Activated T-cell treated with anti-CD3 and anti-CD28 coated beads, Interleukin-2, amount 50 U/mL, for 72 hours (primary cell): Measurements from ENCODE around the gene CAST. TPM values are rescaled to one million over a fixed set of nuclear protein-coding genes. Genes with fewer than 3 reads are reported as not detected.
A peak's percentile ranks its signal among the peaks of the same experiment; 100 is the strongest.

Experiments
- ATAC-seq, 2 donors: fragments of 150-1000 bp; cut with Tn5 transposase; replicated peaks in 1 of 2; 2 replicates each; pipeline ENCODE4 v1.10.0; 2021; ENCODE audit warnings: moderate library complexity in 2 of 2, mild to moderate bottlenecking in 1 of 2
- DNase-seq, 2 donors: peaks; one replicate each; pipeline ENCODE4 v3.0.0; 2021 to 2022; ENCODE audit warnings: mixed read lengths in 1 of 2
- H3K27ac Mint-ChIP-seq: one replicate; pipeline ENCODE4 v1.8.0; 2022; ENCODE audit warnings: mild to moderate bottlenecking, moderate library complexity, mixed read lengths
- H3K27me3 Mint-ChIP-seq: one replicate; pipeline ENCODE4 v1.8.0; 2022; ENCODE audit warnings: low read depth, mixed read lengths
- H3K36me3 Mint-ChIP-seq, 2 donors: one replicate each; pipeline ENCODE4 v1.8.0; 2022; ENCODE audit warnings: mixed read lengths in 2 of 2, mild to moderate bottlenecking in 1 of 2; ENCODE audit not compliant: insufficient read depth in 2 of 2
- H3K4me1 Mint-ChIP-seq: one replicate; pipeline ENCODE4 v1.8.0; 2022; ENCODE audit warnings: low read depth, mixed read lengths
- H3K4me3 Mint-ChIP-seq, 2 donors: one replicate each; pipeline ENCODE4 v1.8.0; 2022; ENCODE audit warnings: mild to moderate bottlenecking in 2 of 2, mixed read lengths in 2 of 2, moderate library complexity in 2 of 2
- H3K9me3 Mint-ChIP-seq, 2 donors: one replicate each; pipeline ENCODE4 v1.8.0; 2022; ENCODE audit warnings: mixed read lengths in 2 of 2
- total RNA-seq, 2 donors: library from RNA; stranded (reverse); gene quantifications; one replicate each; pipeline ENCODE4 v1.2.3, GENCODE V29; 2022

The CAST gene
- total RNA-seq, 2 donors from 2014 or later = 120 to 163 TPM

DNA sequence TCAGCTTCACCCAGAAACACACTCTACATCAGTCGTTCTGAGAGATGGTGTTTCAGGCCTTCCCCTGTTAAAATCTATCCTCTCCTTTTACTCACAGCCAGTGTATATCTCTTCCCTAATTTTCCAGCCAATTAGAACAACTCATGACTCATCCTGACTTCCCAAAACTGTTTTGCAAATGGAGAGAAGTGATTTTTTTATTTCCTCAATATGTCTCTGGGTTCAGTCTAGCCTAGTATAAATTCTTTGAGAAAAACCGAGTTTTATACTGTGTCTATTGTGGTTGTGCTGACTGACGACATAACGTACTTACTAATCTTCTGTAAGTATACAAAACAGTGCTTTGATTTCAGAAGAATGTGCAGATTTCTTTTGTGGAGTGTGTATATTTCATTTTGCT lies 28.4 kb upstream of the CAST start:
- no peak for DNase-seq
- Mint-ChIP-seq H3K27me3 (peaks cover 16% of the 10 kb centered on the region), H3K36me3 (no peaks in the 10 kb centered on the region), H3K4me3 (no peak overlapping the region), H3K4me1 (no peaks in the 10 kb centered on the region), H3K9me3 (no peaks in the 10 kb centered on the region), H3K27ac (no peak overlapping the region)
- no peak for ATAC-seq

GRCh38 chr5:96634881-96635280 lies 27.3 kb upstream of the CAST start:
- Mint-ChIP-seq H3K36me3 (no peaks in the 10 kb centered on the region), H3K4me3 (no peak overlapping the region), H3K27ac (no peak overlapping the region), H3K27me3 (peaks cover 16% of the 10 kb centered on the region), H3K9me3 (no peaks in the 10 kb centered on the region), H3K4me1 (no peaks in the 10 kb centered on the region)
- DNase-seq = no peak
- no peak for ATAC-seq

GRCh38 chr5:96636046-96636445 lies 26.1 kb upstream of the CAST start:
- no peak overlapping the region for H3K4me3 Mint-ChIP-seq
- ATAC-seq (no peak), DNase-seq (no peak)
- H3K4me1 Mint-ChIP-seq = no peaks in the 10 kb centered on the region
- H3K9me3 Mint-ChIP-seq = no peaks in the 10 kb centered on the region
- H3K27ac Mint-ChIP-seq = no peak overlapping the region
- no peaks in the 10 kb centered on the region for H3K36me3 Mint-ChIP-seq
- peaks cover 16% of the 10 kb centered on the region for H3K27me3 Mint-ChIP-seq

DNA sequence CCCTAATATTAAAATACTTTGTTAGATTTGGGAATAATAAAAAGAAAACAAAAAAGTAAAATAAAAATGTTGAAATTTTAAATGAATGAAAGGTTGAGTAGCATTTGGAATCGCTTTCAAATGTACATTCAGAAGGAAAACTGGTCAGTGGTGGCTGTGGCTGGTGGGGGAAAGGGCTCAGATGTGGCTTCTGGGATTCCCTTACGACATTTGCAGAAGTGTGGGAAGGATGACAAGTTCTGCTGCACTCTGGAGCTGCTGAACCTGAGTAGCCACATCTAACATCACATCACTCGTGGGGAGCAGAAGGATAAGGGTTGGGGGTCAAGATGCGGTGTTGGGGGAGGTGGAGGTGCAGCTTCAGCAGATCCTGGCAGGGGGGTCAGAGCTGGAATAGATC lies 25.6 kb upstream of the CAST start:
- DNase-seq (no peak), ATAC-seq (no peak)
- peaks cover 3% of the 10 kb centered on the region for H3K4me1 Mint-ChIP-seq
- H3K27ac Mint-ChIP-seq = no peak overlapping the region
- no peaks in the 10 kb centered on the region for H3K9me3 Mint-ChIP-seq
- H3K27me3 Mint-ChIP-seq = peaks cover 16% of the 10 kb centered on the region
- H3K36me3 Mint-ChIP-seq = no peaks in the 10 kb centered on the region
- no peak overlapping the region for H3K4me3 Mint-ChIP-seq

DNA sequence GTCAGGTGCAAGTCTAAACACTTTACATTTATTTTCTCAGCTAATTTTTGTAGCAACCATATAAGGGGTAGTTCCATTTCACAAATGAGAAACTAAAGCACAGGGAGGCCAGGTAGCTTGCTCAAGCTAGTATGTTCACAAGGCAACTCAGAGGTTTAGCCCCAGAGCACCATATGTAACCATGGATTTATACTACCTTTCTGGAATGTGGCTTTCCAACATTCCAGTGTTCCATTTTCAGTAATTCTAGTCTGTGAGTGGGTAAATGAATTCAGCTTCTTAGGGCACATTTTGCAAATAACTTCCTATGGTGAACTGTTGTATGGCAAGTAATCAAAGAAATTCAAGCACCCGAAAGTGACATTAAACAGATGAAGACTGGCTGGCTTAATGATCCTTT lies 25.0 kb upstream of the CAST start:
- H3K4me1 Mint-ChIP-seq = peaks cover 6% of the 10 kb centered on the region
- no peaks in the 10 kb centered on the region for H3K36me3 Mint-ChIP-seq
- H3K27me3 Mint-ChIP-seq = peaks cover 16% of the 10 kb centered on the region
- no peak overlapping the region for H3K27ac Mint-ChIP-seq
- DNase-seq (no peak), ATAC-seq (no peak)
- H3K4me3 Mint-ChIP-seq = no peak overlapping the region
- H3K9me3 Mint-ChIP-seq = no peaks in the 10 kb centered on the region

- Mint-ChIP-seq H3K27me3 (peaks cover 16% of the 10 kb centered on the region), H3K9me3 (no peaks in the 10 kb centered on the region), H3K4me1 (peaks cover 6% of the 10 kb centered on the region), H3K4me3 (no peak overlapping the region), H3K36me3 (no peaks in the 10 kb centered on the region), H3K27ac (no peak overlapping the region)
- DNase-seq (no peak), ATAC-seq (no peak)
These were observed 23.6 kb upstream of the CAST start for GRCh38 chr5:96638561-96638960.

DNA sequence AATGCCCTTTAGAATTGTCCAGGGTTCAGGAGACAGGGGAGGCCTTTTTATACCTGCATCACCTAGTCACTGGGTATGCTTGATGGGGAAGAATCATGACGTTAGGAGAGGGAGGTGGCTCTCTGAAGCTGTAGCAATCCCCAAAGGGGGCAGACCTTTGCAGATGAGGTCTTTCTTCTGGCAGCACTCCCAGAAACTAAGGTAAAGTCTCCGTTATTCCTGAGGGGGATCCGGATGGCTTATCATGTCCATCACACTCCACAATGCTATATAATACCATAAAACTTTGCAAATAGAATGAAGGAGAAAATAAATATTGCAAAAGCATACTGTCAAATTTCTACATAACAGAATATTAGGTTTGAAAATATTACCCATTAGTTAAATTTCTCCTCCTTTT lies 21.5 kb upstream of the CAST start:
- no peak overlapping the region for H3K27ac Mint-ChIP-seq
- H3K4me1 Mint-ChIP-seq = peaks cover 6% of the 10 kb centered on the region
- H3K4me3 Mint-ChIP-seq = no peak overlapping the region
- H3K9me3 Mint-ChIP-seq = no peaks in the 10 kb centered on the region
- ATAC-seq (no peak), DNase-seq (no peak)
- H3K27me3 Mint-ChIP-seq = no peaks in the 10 kb centered on the region
- H3K36me3 Mint-ChIP-seq = no peaks in the 10 kb centered on the region

GRCh38 chr5:96641368-96642280 lies 20.6 kb upstream of the CAST start:
- Mint-ChIP-seq H3K4me3 (no peak overlapping the region), H3K9me3 (no peaks in the 10 kb centered on the region), H3K4me1 (peaks cover 6% of the 10 kb centered on the region), H3K27ac (no peak overlapping the region), H3K27me3 (no peaks in the 10 kb centered on the region), H3K36me3 (no peaks in the 10 kb centered on the region)
- DNase-seq (no peak), ATAC-seq (peak in 1 of 2 donors; percentile 15)

DNA sequence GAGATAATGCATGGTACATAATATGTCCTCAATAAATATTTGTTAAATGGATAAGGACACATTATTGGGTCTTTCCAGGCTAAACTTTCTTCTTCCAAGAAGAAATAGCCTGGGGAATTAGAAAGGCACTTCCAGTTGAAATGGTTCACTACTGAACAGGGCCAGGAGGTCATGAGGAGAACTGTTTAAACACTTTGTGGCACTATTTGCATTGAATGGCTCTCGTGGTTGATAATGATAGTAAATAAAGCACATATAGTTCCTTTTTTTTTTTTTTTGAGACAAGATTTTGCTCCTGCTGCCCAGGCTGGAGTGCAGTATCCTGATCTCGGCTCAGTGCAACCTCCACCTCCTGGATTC lies 19.9 kb upstream of the CAST start:
- Mint-ChIP-seq H3K36me3 (no peaks in the 10 kb centered on the region), H3K27me3 (no peaks in the 10 kb centered on the region), H3K27ac (no peak overlapping the region), H3K4me1 (peaks cover 6% of the 10 kb centered on the region), H3K4me3 (no peak overlapping the region), H3K9me3 (no peaks in the 10 kb centered on the region)
- ATAC-seq = no peak
- DNase-seq = no peak

DNA sequence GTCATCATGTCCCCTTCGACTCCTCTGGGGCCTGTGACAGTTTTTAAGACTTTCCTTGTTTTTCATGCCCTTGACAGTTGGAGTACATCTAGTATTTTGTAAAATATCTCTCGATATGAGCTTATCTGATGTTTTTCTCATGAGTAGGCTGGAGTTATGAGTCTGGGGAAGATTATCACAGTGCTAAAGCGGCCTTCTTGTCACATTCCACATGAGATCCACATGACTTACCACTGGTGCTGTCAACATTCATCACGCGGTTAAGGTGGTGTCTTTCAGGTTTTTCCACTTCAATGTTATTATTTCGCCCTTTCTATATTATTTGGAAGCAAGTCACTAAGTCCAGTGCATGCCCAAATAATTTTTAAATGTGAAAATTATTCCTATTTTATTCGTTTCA lies 17.1 kb upstream of the CAST start:
- Mint-ChIP-seq H3K27me3 (peaks cover 6% of the 10 kb centered on the region), H3K4me3 (no peak overlapping the region), H3K36me3 (no peaks in the 10 kb centered on the region), H3K4me1 (peaks cover 11% of the 10 kb centered on the region), H3K27ac (no peak overlapping the region), H3K9me3 (no peaks in the 10 kb centered on the region)
- DNase-seq (no peak), ATAC-seq (no peak)

DNA sequence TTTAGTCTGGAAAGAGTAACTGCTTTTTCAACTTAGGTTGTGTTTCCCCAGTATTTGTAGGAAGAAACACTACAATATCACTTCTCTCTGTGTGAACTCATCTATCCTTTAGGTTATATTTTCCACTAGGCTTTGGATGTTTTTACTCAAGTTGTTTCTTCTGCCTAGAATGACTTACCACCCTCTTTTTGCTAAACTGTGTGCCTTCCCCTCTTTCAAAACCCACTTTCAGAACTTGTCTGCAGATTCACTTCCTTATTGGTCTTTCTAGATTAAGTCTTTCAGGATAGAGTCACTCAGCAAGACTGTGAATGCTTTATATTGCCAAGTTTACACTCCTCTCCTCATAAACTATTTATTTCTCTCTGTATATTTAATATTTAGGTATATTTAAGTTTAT lies 14.2 kb upstream of the CAST start:
- Mint-ChIP-seq H3K27me3 (peaks cover 32% of the 10 kb centered on the region), H3K4me1 (peaks cover 5% of the 10 kb centered on the region), H3K4me3 (no peak overlapping the region), H3K36me3 (no peaks in the 10 kb centered on the region), H3K27ac (no peak overlapping the region), H3K9me3 (no peaks in the 10 kb centered on the region)
- ATAC-seq (peak in 1 of 2 donors; percentile 40), DNase-seq (no peak)

- Mint-ChIP-seq H3K27me3 (peaks cover 36% of the 10 kb centered on the region), H3K4me1 (peaks cover 5% of the 10 kb centered on the region), H3K4me3 (no peak overlapping the region), H3K9me3 (no peaks in the 10 kb centered on the region), H3K36me3 (no peaks in the 10 kb centered on the region), H3K27ac (no peak overlapping the region)
- ATAC-seq (no peak), DNase-seq (no peak)
These were observed 13.6 kb upstream of the CAST start for GRCh38 chr5:96648593-96648992.

- Mint-ChIP-seq H3K27me3 (peaks cover 43% of the 10 kb centered on the region), H3K4me1 (peaks cover 10% of the 10 kb centered on the region), H3K36me3 (no peaks in the 10 kb centered on the region), H3K27ac (no peak overlapping the region), H3K9me3 (no peaks in the 10 kb centered on the region), H3K4me3 (no peak overlapping the region)
- no peak for DNase-seq
- ATAC-seq = no peak
These were observed 12.9 kb upstream of the CAST start for GRCh38 chr5:96649251-96649662.
